GM23248 (cell line): Measurements from ENCODE around the gene IQSEC1. TPM values are rescaled to one million over a fixed set of nuclear protein-coding genes. Genes with fewer than 3 reads are reported as not detected.
"Not testable (repeated sequence)": the region's sequence is repeated elsewhere in the genome, so short reads cannot be mapped to it uniquely, and the experiment has no call there.

Experiments used
- DNase-seq: peaks from one replicate; pipeline ENCODE4 v3.0.0-alpha.2; 2015
- H2AFZ ChIP-seq: fragments of 200-600 bp; sonication (generic); 2 replicates; pipeline ENCODE4 v1.6.1; 2016; ENCODE audit warnings: antibody characterized with exemption
- H3F3A ChIP-seq: fragments of 200-600 bp; sonication (generic); 2 replicates; pipeline ENCODE4 v1.6.1; 2016; ENCODE audit warnings: mild to moderate bottlenecking, antibody characterized with exemption, mixed run types; ENCODE audit not compliant: insufficient read depth
- H3K27ac ChIP-seq: fragments of 200-600 bp; sonication (generic); 2 replicates; pipeline ENCODE4 v1.5.1; 2016; ENCODE audit warnings: mild to moderate bottlenecking
- H3K27me3 ChIP-seq: fragments of 200-600 bp; sonication (generic); replicated peaks from 2 replicates; pipeline ENCODE4 v1.6.1; 2016; ENCODE audit warnings: mild to moderate bottlenecking; ENCODE audit not compliant: insufficient read depth
- H3K36me3 ChIP-seq: fragments of 200-600 bp; sonication (generic); 2 replicates; pipeline ENCODE4 v1.6.1; 2016; ENCODE audit warnings: low read depth, mild to moderate bottlenecking
- H3K4me1 ChIP-seq: fragments of 200-600 bp; sonication (generic); 2 replicates; pipeline ENCODE4 v1.6.1; 2016; ENCODE audit warnings: mild to moderate bottlenecking; ENCODE audit not compliant: insufficient read depth
- H3K4me2 ChIP-seq: fragments of 200-600 bp; sonication (generic); one replicate; pipeline ENCODE4 v1.6.1; 2016; ENCODE audit warnings: mild to moderate bottlenecking; ENCODE audit not compliant: unreplicated experiment
- H3K4me3 ChIP-seq: fragments of 200-600 bp; sonication (generic); 2 replicates; pipeline ENCODE4 v1.5.1; 2016; ENCODE audit warnings: mild to moderate bottlenecking
- H3K79me2 ChIP-seq: fragments of 200-600 bp; sonication (generic); 2 replicates; pipeline ENCODE4 v1.6.1; 2016; ENCODE audit warnings: mild to moderate bottlenecking; ENCODE audit not compliant: insufficient read depth
- H3K9ac ChIP-seq: fragments of 200-600 bp; sonication (generic); 2 replicates; pipeline ENCODE4 v1.6.1; 2016; ENCODE audit warnings: mild to moderate bottlenecking
- H3K9me2 ChIP-seq: fragments of 200-600 bp; sonication (generic); 2 replicates; pipeline ENCODE4 v1.6.1; 2016; ENCODE audit warnings: mixed run types, mild to moderate bottlenecking, moderate library complexity; ENCODE audit not compliant: insufficient read depth
- H3K9me3 ChIP-seq: fragments of 200-600 bp; sonication (generic); one replicate; pipeline ENCODE4 v1.6.1; 2017; ENCODE audit warnings: low read depth
- H4K20me1 ChIP-seq: fragments of 200-600 bp; sonication (generic); 2 replicates; pipeline ENCODE4 v1.6.0; 2016; ENCODE audit not compliant: insufficient read depth
- EZH2 ChIP-seq: fragments of 200-600 bp; sonication (generic); IDR thresholded peaks from 2 replicates; pipeline ENCODE4 v1.6.1; 2018; ENCODE audit warnings: antibody characterized with exemption, mild to moderate bottlenecking; ENCODE audit not compliant: insufficient read depth, poor library complexity, severe bottlenecking
- EZH2phosphoT487 ChIP-seq: fragments of 200-600 bp; sonication (generic); IDR thresholded peaks from 2 replicates; pipeline ENCODE4 v1.6.1; 2018; ENCODE audit warnings: antibody characterized with exemption, moderate library complexity, mild to moderate bottlenecking, low read depth; ENCODE audit not compliant: insufficient read depth
- WGBS, 2 experiments: methylation state at CpG; one replicate each; pipeline ENCODE4 v1.1.6; 2015 to 2017; ENCODE audit warnings: low lambda C conversion rate in 2 of 2, low coverage in 1 of 2; ENCODE audit errors: missing lambda C conversion rate in 2 of 2; 5-methylcytosine and 5-hydroxymethylcytosine counted together
- in situ Hi-C: fragments of 300-500 bp; cut with MboI; formaldehyde crosslinking; loops from 2 replicates; pipeline ENCODE4 v1.15.0; 2020
- polyA plus RNA-seq: library from polyadenylated mRNA; unstranded; fragments of >200 nt; fragmentation: Nextera tagmentation; extraction: Ambion mirVana; gene quantifications from 2 replicates; pipeline ENCODE4 v1.2.1, GENCODE V29; 2016
- total RNA-seq: library from RNA; depleted of rRNA; stranded (reverse); fragments of >200 nt; shearing (Covaris generic); gene quantifications from 2 replicates; pipeline ENCODE4 v1.2.3, GENCODE V29; 2014

IQSEC1 gene
- total and polyA plus RNA-seq, 2 experiments from 2014 or later = 5.1 to 21.6 TPM

DNA sequence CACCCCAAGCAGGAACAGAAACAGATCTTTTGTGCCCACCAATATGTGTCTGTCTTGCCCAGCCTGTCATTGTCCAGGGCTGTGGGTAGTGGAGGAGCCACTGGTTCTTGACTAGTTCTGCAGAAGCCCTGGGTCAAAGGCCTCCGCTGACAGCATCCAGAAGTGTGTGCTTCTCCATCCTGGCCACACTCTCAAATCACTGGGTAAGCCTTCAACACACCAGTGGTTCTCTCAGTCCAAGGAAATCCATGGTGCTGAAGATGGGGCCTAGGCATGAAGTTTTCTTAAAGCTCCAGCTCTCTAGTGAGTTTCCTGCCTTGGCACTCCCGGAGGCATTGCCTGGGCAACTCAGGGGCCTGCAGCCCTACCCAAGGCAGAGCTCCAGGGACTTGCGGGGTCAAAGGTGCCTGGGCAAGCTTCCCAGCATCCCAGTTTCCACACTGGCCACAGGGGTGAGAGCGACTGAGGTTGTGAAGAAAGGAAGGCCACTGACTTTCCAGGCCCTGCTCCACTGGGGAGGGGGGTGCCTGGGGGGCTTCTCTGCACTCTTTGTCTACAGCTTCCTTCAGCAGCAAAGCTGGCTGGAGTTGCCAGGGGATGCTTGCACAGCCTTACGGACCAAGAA is 193.9 kb downstream of the IQSEC1 start:
- no peak overlapping the region for H3K9ac ChIP-seq
- TF ChIP-seq EZH2 (no peak), EZH2phosphoT487 (no peak)
- H3K4me2 ChIP-seq = no peak overlapping the region
- H3K9me3 ChIP-seq = no peaks in the 10 kb centered on the region
- H3K27me3 ChIP-seq = no peaks in the 10 kb centered on the region; the same call in 1 of the 2 replicates
- H3K27ac ChIP-seq = no peak overlapping the region
- no peaks in the 10 kb centered on the region for H3F3A ChIP-seq
- H3K79me2 ChIP-seq = no peaks in the 10 kb centered on the region
- WGBS, 2 experiments = 74% methylated on average over 5 of the region's 5 CpGs
- no peaks in the 10 kb centered on the region for H3K4me1 ChIP-seq
- H3K4me3 ChIP-seq = no peak overlapping the region
- no peaks in the 10 kb centered on the region for H4K20me1 ChIP-seq
- peak; percentile 19 for DNase-seq
- no peaks in the 10 kb centered on the region for H3K36me3 ChIP-seq
- no peaks in the 10 kb centered on the region for H3K9me2 ChIP-seq
- no peak overlapping the region for H2AFZ ChIP-seq
- in situ Hi-C loops = no loop called here

DNA sequence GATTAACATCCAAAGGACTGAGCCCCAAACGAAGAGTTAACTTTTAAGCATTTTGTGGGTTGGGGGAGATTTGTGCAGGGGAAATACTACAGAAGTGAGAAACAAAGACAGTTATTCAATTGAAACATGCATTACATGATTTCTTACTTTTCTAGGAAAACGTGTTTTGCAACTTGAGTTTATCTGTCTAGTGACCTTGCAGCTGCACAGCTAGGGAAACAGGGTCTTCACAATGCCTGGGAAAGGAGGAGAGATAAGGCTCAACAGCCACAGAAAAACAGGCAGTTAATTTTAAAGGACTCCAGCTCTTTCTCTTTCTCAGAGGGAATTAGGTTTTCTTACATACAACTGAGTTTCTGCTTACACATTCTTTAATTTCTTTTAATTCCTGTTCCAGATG is 194.5 kb downstream of the IQSEC1 start:
- H4K20me1 ChIP-seq, H3K9me3 ChIP-seq, H3K27me3 ChIP-seq, H3K4me3 ChIP-seq, H3K79me2 ChIP-seq, DNase-seq, H2AFZ ChIP-seq, in situ Hi-C loops, H3K27ac ChIP-seq, H3K4me1 ChIP-seq, H3K9me2 ChIP-seq, H3K36me3 ChIP-seq, H3K9ac ChIP-seq, H3K4me2 ChIP-seq, H3F3A ChIP-seq: not testable (repeated sequence)
- 22 to 42% methylated on average over 2 of the region's 2 CpGs for WGBS, 2 experiments

DNA sequence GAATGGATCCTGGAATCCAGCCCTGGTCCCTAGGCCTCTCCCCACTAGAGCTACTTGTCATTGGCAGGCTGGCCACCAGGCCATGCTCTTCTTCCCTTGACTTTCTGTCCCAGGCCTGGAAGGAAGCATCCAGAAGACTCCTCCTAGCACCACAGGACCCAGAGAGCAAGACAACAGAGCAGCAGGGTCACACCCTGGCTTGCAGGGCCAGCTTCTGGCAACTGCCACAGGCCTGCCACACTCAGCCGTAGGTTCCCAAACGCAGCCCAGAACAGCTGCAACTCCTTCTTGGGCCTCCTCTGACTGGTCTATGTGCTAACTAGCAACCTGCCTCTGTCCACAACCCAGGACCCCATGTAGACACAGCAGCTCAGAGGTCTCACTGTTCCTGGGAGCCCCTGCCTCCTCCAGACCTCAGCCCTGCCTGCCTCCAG is 195.1 kb downstream of the IQSEC1 start:
- Histone ChIP-seq H3F3A (no peaks in the 10 kb centered on the region), H3K4me1 (no peaks in the 10 kb centered on the region), H3K27me3 (no peaks in the 10 kb centered on the region; the same call in 1 of the 2 replicates), H3K9ac (no peak overlapping the region), H3K4me3 (no peak overlapping the region), H3K27ac (no peak overlapping the region), H2AFZ (no peak overlapping the region), H3K4me2 (no peak overlapping the region), H3K36me3 (no peaks in the 10 kb centered on the region), H3K9me2 (no peaks in the 10 kb centered on the region), H3K79me2 (no peaks in the 10 kb centered on the region), H4K20me1 (no peaks in the 10 kb centered on the region), H3K9me3 (no peaks in the 10 kb centered on the region)
- TF ChIP-seq EZH2 = no peak
- TF ChIP-seq EZH2phosphoT487 = no peak
- WGBS, 2 experiments = 50 to 55% methylated on average over 2 of the region's 2 CpGs
- in situ Hi-C loops = no loop called here
- no peak for DNase-seq

DNA sequence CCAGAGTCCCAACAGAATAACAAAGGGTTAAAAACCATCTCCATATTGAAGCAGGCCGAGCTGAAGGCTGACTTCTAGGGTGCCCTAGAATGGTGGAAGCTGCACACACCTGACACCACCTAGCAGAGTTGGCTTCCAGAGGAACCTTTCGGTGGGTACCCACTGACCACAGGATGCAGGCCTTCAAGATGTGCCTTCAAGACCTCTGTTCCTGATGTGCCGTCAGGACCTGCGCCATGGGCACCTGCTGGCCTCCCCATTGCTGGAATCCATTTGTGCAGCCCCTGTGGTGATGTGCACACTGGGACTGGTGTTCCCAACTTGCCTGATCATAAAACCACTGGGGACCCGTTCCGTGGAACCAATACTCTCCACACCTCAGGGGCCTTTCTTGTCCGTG is 196.2 kb downstream of the IQSEC1 start:
- H3K79me2 ChIP-seq = no peaks in the 10 kb centered on the region
- no peaks in the 10 kb centered on the region for H3K36me3 ChIP-seq
- no peak overlapping the region for H3K27ac ChIP-seq
- H3K9me2 ChIP-seq = no peaks in the 10 kb centered on the region
- H3K27me3 ChIP-seq = no peaks in the 10 kb centered on the region; the same call in 1 of the 2 replicates
- in situ Hi-C loops = no loop called here
- DNase-seq = no peak
- TF ChIP-seq EZH2 = no peak
- TF ChIP-seq EZH2phosphoT487 = no peak
- H3F3A ChIP-seq = no peaks in the 10 kb centered on the region
- H2AFZ ChIP-seq = no peak overlapping the region
- H3K4me2 ChIP-seq = no peak overlapping the region
- H4K20me1 ChIP-seq = no peaks in the 10 kb centered on the region
- 85 to 91% methylated on average over 7 of the region's 7 CpGs for WGBS, 2 experiments
- H3K4me1 ChIP-seq = no peaks in the 10 kb centered on the region
- no peak overlapping the region for H3K4me3 ChIP-seq
- no peak overlapping the region for H3K9ac ChIP-seq
- H3K9me3 ChIP-seq = no peaks in the 10 kb centered on the region
